Panc1 (cell line): Measurements from ENCODE around the gene ZNF593. TPM values are rescaled to one million over a fixed set of nuclear protein-coding genes. Genes with fewer than 3 reads are reported as not detected.

Experiments used
- ATAC-seq: fragments of 200-7000 bp; cut with Tn5 transposase; 2 replicates; pipeline ENCODE4 v1.9.1; 2020; ENCODE audit warnings: mild to moderate bottlenecking, moderate library complexity
- BruUV-seq: library from RNA; stranded (reverse); fragments of 400-500 nt; replicated peaks from 2 replicates; lab custom pipeline; 2021; lab: Mats Ljungman, UMichigan
- CTCF ChIA-PET: fragments of 300-600 bp; sonication (Branson Sonifier 250); formaldehyde crosslinking; loops from one replicate; lab custom pipeline; 2022; ENCODE audit warnings: antibody characterized with exemption; lab: Charles Lee
- POLR2A ChIA-PET: fragments of 300-600 bp; sonication (Branson Sonifier 250); formaldehyde crosslinking; loops from one replicate; lab custom pipeline; 2022; ENCODE audit warnings: antibody characterized with exemption; lab: Charles Lee
- DNase-seq: peaks from one replicate; pipeline ENCODE4 v3.0.0-alpha.2; 2010; ENCODE audit warnings: low read depth, low spot score
- H3K27ac ChIP-seq: 2 replicates; pipeline ENCODE4 v1.5.1; 2011; ENCODE audit warnings: mild to moderate bottlenecking, low read length, inconsistent platforms
- H3K27me3 ChIP-seq: fragments of 200-500 bp; sonication (Bioruptor generic); 2 replicates; pipeline ENCODE4 v1.6.0; 2014; ENCODE audit warnings: low read length, inconsistent platforms; ENCODE audit not compliant: control insufficient read depth, insufficient read depth
- H3K36me3 ChIP-seq: fragments of 200-500 bp; sonication (Bioruptor generic); 2 replicates; pipeline ENCODE4 v1.5.1; 2014; ENCODE audit warnings: inconsistent platforms, mild to moderate bottlenecking, low read length, moderate library complexity; ENCODE audit not compliant: control insufficient read depth, insufficient read depth
- H3K4me1 ChIP-seq: 2 replicates; pipeline ENCODE4 v1.5.1; 2011; ENCODE audit warnings: inconsistent platforms, mild to moderate bottlenecking, low read length, moderate library complexity; ENCODE audit not compliant: control insufficient read depth, insufficient read depth
- H3K4me3 ChIP-seq, 2 experiments: 2 replicates each; pipeline ENCODE4 v1.5.1; 2011 to 2012; ENCODE audit warnings: low read depth in 2 of 2, low read length in 2 of 2, mild to moderate bottlenecking in 2 of 2, inconsistent platforms in 1 of 2, moderate library complexity in 1 of 2
- H3K9me3 ChIP-seq: fragments of 200-500 bp; sonication (Bioruptor generic); 2 replicates; pipeline ENCODE4 v1.5.1; 2014; ENCODE audit warnings: low read depth, mild to moderate bottlenecking, inconsistent platforms, low read length, moderate library complexity; ENCODE audit not compliant: control insufficient read depth, insufficient read depth
- POLR2AphosphoS5 ChIP-seq: IDR thresholded peaks from 2 replicates; pipeline ENCODE4 v1.6.1; 2012; ENCODE audit warnings: mild to moderate bottlenecking, low read depth, low read length, moderate library complexity
- SIN3A ChIP-seq: IDR thresholded peaks from 2 replicates; pipeline ENCODE4 v1.6.1; 2012; ENCODE audit warnings: low read depth, mild to moderate bottlenecking, low read length, moderate library complexity, borderline replicate concordance; ENCODE audit not compliant: insufficient read depth
- TCF7L2 ChIP-seq: IDR thresholded peaks from 2 replicates; pipeline ENCODE4 v1.6.1; 2011; ENCODE audit warnings: mild to moderate bottlenecking, low read depth, low read length, inconsistent platforms
- in situ Hi-C: cut with HindIII; loops from 2 replicates; pipeline ENCODE4 v1.10.0; 2016; ENCODE audit warnings: low sequenced_read_pairs, low pct_unique_long_range_greater_than_20kb
- intact Hi-C: fragments of 100-400 bp; cut with micrococcal nuclease; formaldehyde crosslinking; loops from one replicate; pipeline ENCODE4 v1.10.0; 2022; ENCODE audit not compliant: unreplicated experiment
- total RNA-seq: library from RNA; stranded (reverse); gene quantifications from one replicate; pipeline ENCODE4 v1.2.1, GENCODE V29; 2021; ENCODE audit not compliant: unreplicated experiment
- TF ChIP-seq, protein P1 (sequence below): fragments of 450-650 bp; IDR thresholded peaks from 2 replicates; pipeline ENCODE4 v1.5.1; 2017; ENCODE audit warnings: mild to moderate bottlenecking
- TF ChIP-seq, protein P2 (sequence below), 2 experiments: IDR thresholded peaks; 2 replicates each; pipeline ENCODE4 v1.6.1; 2011 to 2012; ENCODE audit warnings: low read depth in 2 of 2, control low read depth in 1 of 2, low read length in 1 of 2, mild to moderate bottlenecking in 1 of 2, moderate library complexity in 1 of 2; ENCODE audit not compliant: insufficient read depth in 1 of 2

ZNF593 gene
- total RNA-seq, 1 experiment from 2014 or later = 108 TPM

GRCh38 chr1:26158271-26158907, 11.3 kb upstream of the ZNF593 start:
- BruUV-seq = no TSS peak
- H3K27me3 ChIP-seq = no peaks in the 10 kb centered on the region
- H3K4me3 ChIP-seq = no peak overlapping the region
- H3K36me3 ChIP-seq = no peaks in the 10 kb centered on the region
- peaks cover 6% of the 10 kb centered on the region; the same call in 1 of the 2 replicates for H3K4me1 ChIP-seq
- in situ Hi-C loops = no loop called here
- POLR2A ChIA-PET = interaction anchor here (1.1 kb wide), 1 partner anchor 144 kb away, joined by 3 read pairs; no protein-coding TSS in a partner anchor
- H3K9me3 ChIP-seq = no peaks in the 10 kb centered on the region
- ATAC-seq (no peak), DNase-seq (no peak)
- intact Hi-C loops = no loop called here
- no peak for TF ChIP-seq SIN3A
- no peak for TF ChIP-seq POLR2AphosphoS5
- no peak for TF ChIP-seq TCF7L2
- TF ChIP-seq, protein P1, sequence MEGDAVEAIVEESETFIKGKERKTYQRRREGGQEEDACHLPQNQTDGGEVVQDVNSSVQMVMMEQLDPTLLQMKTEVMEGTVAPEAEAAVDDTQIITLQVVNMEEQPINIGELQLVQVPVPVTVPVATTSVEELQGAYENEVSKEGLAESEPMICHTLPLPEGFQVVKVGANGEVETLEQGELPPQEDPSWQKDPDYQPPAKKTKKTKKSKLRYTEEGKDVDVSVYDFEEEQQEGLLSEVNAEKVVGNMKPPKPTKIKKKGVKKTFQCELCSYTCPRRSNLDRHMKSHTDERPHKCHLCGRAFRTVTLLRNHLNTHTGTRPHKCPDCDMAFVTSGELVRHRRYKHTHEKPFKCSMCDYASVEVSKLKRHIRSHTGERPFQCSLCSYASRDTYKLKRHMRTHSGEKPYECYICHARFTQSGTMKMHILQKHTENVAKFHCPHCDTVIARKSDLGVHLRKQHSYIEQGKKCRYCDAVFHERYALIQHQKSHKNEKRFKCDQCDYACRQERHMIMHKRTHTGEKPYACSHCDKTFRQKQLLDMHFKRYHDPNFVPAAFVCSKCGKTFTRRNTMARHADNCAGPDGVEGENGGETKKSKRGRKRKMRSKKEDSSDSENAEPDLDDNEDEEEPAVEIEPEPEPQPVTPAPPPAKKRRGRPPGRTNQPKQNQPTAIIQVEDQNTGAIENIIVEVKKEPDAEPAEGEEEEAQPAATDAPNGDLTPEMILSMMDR = no peak
- TF ChIP-seq, protein P2, sequence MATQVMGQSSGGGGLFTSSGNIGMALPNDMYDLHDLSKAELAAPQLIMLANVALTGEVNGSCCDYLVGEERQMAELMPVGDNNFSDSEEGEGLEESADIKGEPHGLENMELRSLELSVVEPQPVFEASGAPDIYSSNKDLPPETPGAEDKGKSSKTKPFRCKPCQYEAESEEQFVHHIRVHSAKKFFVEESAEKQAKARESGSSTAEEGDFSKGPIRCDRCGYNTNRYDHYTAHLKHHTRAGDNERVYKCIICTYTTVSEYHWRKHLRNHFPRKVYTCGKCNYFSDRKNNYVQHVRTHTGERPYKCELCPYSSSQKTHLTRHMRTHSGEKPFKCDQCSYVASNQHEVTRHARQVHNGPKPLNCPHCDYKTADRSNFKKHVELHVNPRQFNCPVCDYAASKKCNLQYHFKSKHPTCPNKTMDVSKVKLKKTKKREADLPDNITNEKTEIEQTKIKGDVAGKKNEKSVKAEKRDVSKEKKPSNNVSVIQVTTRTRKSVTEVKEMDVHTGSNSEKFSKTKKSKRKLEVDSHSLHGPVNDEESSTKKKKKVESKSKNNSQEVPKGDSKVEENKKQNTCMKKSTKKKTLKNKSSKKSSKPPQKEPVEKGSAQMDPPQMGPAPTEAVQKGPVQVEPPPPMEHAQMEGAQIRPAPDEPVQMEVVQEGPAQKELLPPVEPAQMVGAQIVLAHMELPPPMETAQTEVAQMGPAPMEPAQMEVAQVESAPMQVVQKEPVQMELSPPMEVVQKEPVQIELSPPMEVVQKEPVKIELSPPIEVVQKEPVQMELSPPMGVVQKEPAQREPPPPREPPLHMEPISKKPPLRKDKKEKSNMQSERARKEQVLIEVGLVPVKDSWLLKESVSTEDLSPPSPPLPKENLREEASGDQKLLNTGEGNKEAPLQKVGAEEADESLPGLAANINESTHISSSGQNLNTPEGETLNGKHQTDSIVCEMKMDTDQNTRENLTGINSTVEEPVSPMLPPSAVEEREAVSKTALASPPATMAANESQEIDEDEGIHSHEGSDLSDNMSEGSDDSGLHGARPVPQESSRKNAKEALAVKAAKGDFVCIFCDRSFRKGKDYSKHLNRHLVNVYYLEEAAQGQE (IDR thresholded peaks at IDR 0.05; ENCODE audit: insufficient read depth in 1 of 2, low read depth in 2 of 2, low read length in 1 of 2) = no peak
- no peak overlapping the region for H3K27ac ChIP-seq
- CTCF ChIA-PET = interaction anchor here (1.2 kb wide), 1 partner anchor 13 kb away, joined by 3 read pairs; no protein-coding TSS in a partner anchor

DNA sequence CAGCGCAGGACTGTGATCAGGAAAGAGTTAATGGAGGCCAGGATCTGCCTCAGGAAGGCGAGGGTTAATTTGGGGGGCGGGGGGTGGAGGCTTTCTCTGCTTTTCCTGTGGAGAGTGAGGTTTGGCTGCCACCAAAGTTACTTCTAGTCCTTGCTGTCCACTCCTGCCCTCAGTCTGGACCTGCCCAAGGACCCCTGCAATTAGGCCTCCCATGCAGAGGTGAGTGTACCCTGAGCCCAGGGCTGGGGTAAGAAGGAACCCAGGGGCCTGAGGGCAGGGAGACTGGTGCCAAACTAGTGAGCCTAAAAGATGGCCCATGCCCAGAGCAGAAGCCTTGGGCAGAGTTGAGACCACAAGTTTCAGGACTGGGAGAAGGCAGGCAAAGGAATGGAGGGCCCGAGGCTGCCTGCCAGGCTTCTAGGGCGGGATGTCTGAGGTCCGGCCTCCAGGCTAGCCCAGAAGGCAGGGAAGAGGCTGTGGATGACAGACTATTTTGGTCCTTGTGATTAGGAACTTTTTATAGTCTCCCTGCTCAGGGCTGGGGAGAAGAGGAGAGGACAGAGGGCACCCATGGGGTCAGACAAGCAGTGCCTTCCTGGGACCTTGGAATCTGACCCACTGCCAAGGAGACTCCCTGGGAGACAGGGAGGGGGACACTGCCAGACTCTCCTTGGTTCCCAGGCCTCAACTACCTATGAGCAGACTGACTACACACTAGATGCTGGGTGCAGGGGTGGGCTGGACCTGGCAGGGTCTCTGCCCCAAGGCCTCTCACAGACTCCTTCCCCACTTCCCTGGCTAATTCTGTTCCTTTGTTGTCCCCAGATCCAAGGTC, 10.6 kb upstream of the ZNF593 start, which contains the start of gene FAM110D:
TSS of gene FAM110D (plus strand) at position 172 of the 835 bp plus-strand sequence. CDS start 2,213 bp downstream, outside the sequence.
- in situ Hi-C loops = no loop called here
- intact Hi-C loops = no loop called here
- H3K27me3 ChIP-seq = no peaks in the 10 kb centered on the region
- no peak within 1 kb of the TSS; the same call in 1 of the 2 replicates for H3K27ac ChIP-seq
- CTCF ChIA-PET = no interaction called here
- TF ChIP-seq, protein P1 = no peak
- no peak for TF ChIP-seq POLR2AphosphoS5
- no peak for TF ChIP-seq TCF7L2
- TF ChIP-seq SIN3A = no peak
- TF ChIP-seq, protein P2 (IDR thresholded peaks at IDR 0.05; ENCODE audit: insufficient read depth in 1 of 2, low read depth in 2 of 2, low read length in 1 of 2) = no peak
- H3K36me3 ChIP-seq = no peaks in the 10 kb centered on the region
- POLR2A ChIA-PET = interaction anchor here (0.8 kb wide), 1 partner anchor 59 kb away, joined by 6 read pairs; no protein-coding TSS in a partner anchor
- DNase-seq (no peak), ATAC-seq (no peak)
- no peak within 1 kb of the TSS; a peak in 1 of 4 replicates for H3K4me3 ChIP-seq
- no TSS peak for BruUV-seq
- peaks cover 6% of the 10 kb centered on the region; the same call in 1 of the 2 replicates for H3K4me1 ChIP-seq
- H3K9me3 ChIP-seq = no peaks in the 10 kb centered on the region
